H1 (cell line): ENCODE data around the gene DSTN. TPM values are rescaled to one million over a fixed set of nuclear protein-coding genes. Genes with fewer than 3 reads are reported as not detected.

Source experiments
- CEBPB ChIP-seq: IDR thresholded peaks from 2 replicates; pipeline ENCODE4 v1.6.1; 2012; ENCODE audit warnings: low read depth, low read length
- CHD7 ChIP-seq: fragments of 300-600 bp; sonication (generic); IDR thresholded peaks from 2 replicates; pipeline ENCODE4 v1.7.1; 2012; ENCODE audit warnings: low read length, moderate library complexity, mild to moderate bottlenecking, inconsistent platforms; ENCODE audit not compliant: insufficient replicate concordance
- HDAC6 ChIP-seq: IDR thresholded peaks from one replicate; pipeline ENCODE4 v1.7.1; 2012; ENCODE audit warnings: low read depth, mild to moderate bottlenecking, inconsistent platforms, low read length, moderate library complexity
- JUND ChIP-seq: IDR thresholded peaks from 2 replicates; pipeline ENCODE4 v1.6.1; 2011; ENCODE audit warnings: mild to moderate bottlenecking, improper control_type of control experiment, low read length
- POU5F1 ChIP-seq: IDR thresholded peaks from 2 replicates; pipeline ENCODE4 v1.6.1; 2011; ENCODE audit warnings: low read depth, mild to moderate bottlenecking, low read length, moderate library complexity
- RFX5 ChIP-seq: IDR thresholded peaks from 2 replicates; pipeline ENCODE4 v1.6.1; 2011; ENCODE audit warnings: low read depth, low read length, improper control_type of control experiment, borderline replicate concordance
- SIN3A ChIP-seq, 2 experiments: IDR thresholded peaks in 1 of 2; conservative IDR thresholded peaks in 1 of 2; 2 replicates each; pipeline ENCODE4 v1.6.1; 2011 to 2012; ENCODE audit warnings: low read length in 2 of 2, improper control_type of control experiment in 1 of 2, low read depth in 1 of 2, mild to moderate bottlenecking in 1 of 2
- SUZ12 ChIP-seq: fragments of 200-600 bp; sonication (generic); IDR thresholded peaks from 2 replicates; pipeline ENCODE4 v1.6.1; 2012; ENCODE audit warnings: mild to moderate bottlenecking, inconsistent platforms, low read length, moderate library complexity, mixed read lengths
- TAF7 ChIP-seq: optimal IDR thresholded peaks from 2 replicates; pipeline ENCODE3; 2011; ENCODE audit warnings: low read depth, mild to moderate bottlenecking, inconsistent platforms, low read length, moderate library complexity, borderline replicate concordance
- polyA plus RNA-seq, 7 experiments: library from polyadenylated mRNA; depleted of rRNA in 3 of 7; stranded (reverse) in 5 of 7; unstranded in 2 of 7; fragments of >200 nt in 5 of 7; fragments of 200-250 nt in 2 of 7; gene quantifications; 1 replicate in 5 of 7; 2 replicates in 1 of 7; 4 replicates in 1 of 7; pipeline versions ENCODE4 v1.2.1 to v1.2.3, GENCODE V29; 2011 to 2013; ENCODE audit warnings: missing spikeins in 2 of 7, mixed read lengths in 2 of 7
- total RNA-seq: library from RNA; stranded (reverse); fragmentation: NEBNext Ultra II Directional; extraction: Animal tissue kit (Norgen Biotek cat#: 25700); gene quantifications from 2 replicates; pipeline ENCODE4 v1.2.1, GENCODE V29; 2021
- TF ChIP-seq, protein P1 (sequence below): IDR thresholded peaks from 2 replicates; pipeline ENCODE4 v1.6.1; 2011; ENCODE audit warnings: low read length, improper control_type of control experiment

DSTN gene
- total and polyA plus RNA-seq, 2 of the 8 experiments (the other 6 are each of a cell fraction or from before 2014, with no cell fraction given) = 43.3 to 208 TPM

GRCh38 chr20:17525132-17525531 lies 44.7 kb upstream of the DSTN start (continued):
- TF ChIP-seq CHD7 (no peak), POU5F1 (no peak), TAF7 (no peak), SIN3A (conservative IDR thresholded peaks at IDR 0.05 in 1 of 2, IDR thresholded peaks at IDR 0.05 in 1 of 2; ENCODE audit: low read depth in 1 of 2, low read length in 2 of 2) (no peak), RFX5 (no peak), JUND (no peak), CEBPB (no peak), SUZ12 (no peak), HDAC6 (no peak)
- TF ChIP-seq, protein P1, sequence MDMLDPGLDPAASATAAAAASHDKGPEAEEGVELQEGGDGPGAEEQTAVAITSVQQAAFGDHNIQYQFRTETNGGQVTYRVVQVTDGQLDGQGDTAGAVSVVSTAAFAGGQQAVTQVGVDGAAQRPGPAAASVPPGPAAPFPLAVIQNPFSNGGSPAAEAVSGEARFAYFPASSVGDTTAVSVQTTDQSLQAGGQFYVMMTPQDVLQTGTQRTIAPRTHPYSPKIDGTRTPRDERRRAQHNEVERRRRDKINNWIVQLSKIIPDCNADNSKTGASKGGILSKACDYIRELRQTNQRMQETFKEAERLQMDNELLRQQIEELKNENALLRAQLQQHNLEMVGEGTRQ = no peak
